T1000 (cell line): ENCODE results near the gene B9D1.
"Not testable (repeated sequence)": the region's sequence is repeated elsewhere in the genome, so short reads cannot be mapped to it uniquely, and the experiment has no call there.

Source experiments
- DNase-seq: peaks from one replicate; lab custom pipeline; 2025; ENCODE audit warnings: mixed read lengths; lab: John Stamatoyannopoulos, UW

The B9D1 gene

GRCh38 chr17:19357761-19358160, 4.8 kb downstream of the B9D1 start:
- DNase-seq, result no peak

GRCh38 chr17:19357351-19357750, 5.2 kb downstream of the B9D1 start:
- DNase-seq, result no peak

- DNase-seq, result no peak
These were observed 7.8 kb downstream of the B9D1 start for GRCh38 chr17:19354748-19355147.

GRCh38 chr17:19353401-19353800, 9.1 kb downstream of the B9D1 start:
- not testable (repeated sequence) for DNase-seq

- DNase-seq, result no peak
These were observed 13.7 kb downstream of the B9D1 start for GRCh38 chr17:19348806-19349205.

- no peak for DNase-seq
These were observed 14.4 kb downstream of the B9D1 start for GRCh38 chr17:19348081-19348650.

- no peak for DNase-seq
These were observed 15.0 kb downstream of the B9D1 start for GRCh38 chr17:19347323-19348080.

- peak; percentile 78 for DNase-seq
These were observed 15.9 kb downstream of the B9D1 start for GRCh38 chr17:19346351-19347255.

GRCh38 chr17:19345486-19346350, 16.8 kb downstream of the B9D1 start:
- DNase-seq, result no peak

- DNase-seq, result no peak
These were observed 17.5 kb downstream of the B9D1 start for GRCh38 chr17:19345067-19345460.

GRCh38 chr17:19344311-19345066, 18.0 kb downstream of the B9D1 start:
- no peak for DNase-seq

- no peak for DNase-seq
These were observed 18.8 kb downstream of the B9D1 start for GRCh38 chr17:19343671-19344151.

- DNase-seq, result no peak
These were observed 19.3 kb downstream of the B9D1 start for GRCh38 chr17:19343256-19343630.

GRCh38 chr17:19342611-19343255, 19.8 kb downstream of the B9D1 start:
- DNase-seq, result no peak

- no peak for DNase-seq
These were observed 20.6 kb downstream of the B9D1 start for GRCh38 chr17:19341641-19342610.

- DNase-seq, result no peak
These were observed 21.3 kb downstream of the B9D1 start for GRCh38 chr17:19341211-19341631.

GRCh38 chr17:19339341-19339815, 23.1 kb downstream of the B9D1 start:
- no peak for DNase-seq

GRCh38 chr17:19338031-19338990, 24.2 kb downstream of the B9D1 start:
- DNase-seq, result no peak
